Measurements from ENCODE around the gene SNRNP35.

DNA sequence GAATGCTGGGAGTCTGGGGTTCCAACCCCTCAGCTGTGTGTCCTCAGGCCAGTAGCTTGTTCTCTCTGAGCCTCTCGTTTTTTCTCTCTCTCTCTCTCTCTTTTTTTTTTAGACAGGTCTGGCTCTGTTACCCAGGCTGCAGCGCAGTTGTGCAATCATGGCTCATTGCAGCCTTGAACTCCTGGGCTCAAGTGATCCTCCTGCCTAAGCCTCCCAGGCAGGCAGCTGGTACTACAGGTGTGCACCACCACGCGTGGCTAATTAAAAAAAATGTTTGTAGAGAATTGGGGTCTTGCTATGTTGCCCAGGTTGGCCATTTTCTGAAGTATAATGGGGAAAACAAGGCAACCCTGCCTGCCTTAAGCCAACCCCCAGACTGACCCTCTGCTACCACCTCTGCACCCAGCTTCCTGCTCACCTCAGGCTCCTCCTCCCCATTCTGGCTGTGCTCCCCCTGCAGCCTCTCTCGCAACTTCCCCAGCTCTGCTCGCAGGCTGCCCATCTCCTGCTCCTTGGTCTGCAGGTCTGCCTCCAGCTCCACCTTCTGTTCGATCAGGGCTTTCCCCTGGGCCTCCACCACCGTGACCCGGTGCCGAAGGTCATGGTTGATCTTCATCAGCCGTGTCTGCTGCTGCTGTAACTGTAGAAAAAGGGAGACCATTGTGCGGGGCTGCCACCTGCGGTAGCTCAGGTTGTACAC lies 40.3 kb downstream of the SNRNP35 start:
- TF ChIP-seq MLLT1 (IDR thresholded peaks at IDR 0.05) (no peak), POLR2A (conservative IDR thresholded peaks at IDR 0.05) (no peak), FIP1L1 (IDR thresholded peaks at IDR 0.05; ENCODE audit: low read depth, low read length, poor library complexity, severe bottlenecking) (no peak)

All from K562 (cell line).